ENCODE measurements around the gene KREMEN1.

KREMEN1 gene

DNA sequence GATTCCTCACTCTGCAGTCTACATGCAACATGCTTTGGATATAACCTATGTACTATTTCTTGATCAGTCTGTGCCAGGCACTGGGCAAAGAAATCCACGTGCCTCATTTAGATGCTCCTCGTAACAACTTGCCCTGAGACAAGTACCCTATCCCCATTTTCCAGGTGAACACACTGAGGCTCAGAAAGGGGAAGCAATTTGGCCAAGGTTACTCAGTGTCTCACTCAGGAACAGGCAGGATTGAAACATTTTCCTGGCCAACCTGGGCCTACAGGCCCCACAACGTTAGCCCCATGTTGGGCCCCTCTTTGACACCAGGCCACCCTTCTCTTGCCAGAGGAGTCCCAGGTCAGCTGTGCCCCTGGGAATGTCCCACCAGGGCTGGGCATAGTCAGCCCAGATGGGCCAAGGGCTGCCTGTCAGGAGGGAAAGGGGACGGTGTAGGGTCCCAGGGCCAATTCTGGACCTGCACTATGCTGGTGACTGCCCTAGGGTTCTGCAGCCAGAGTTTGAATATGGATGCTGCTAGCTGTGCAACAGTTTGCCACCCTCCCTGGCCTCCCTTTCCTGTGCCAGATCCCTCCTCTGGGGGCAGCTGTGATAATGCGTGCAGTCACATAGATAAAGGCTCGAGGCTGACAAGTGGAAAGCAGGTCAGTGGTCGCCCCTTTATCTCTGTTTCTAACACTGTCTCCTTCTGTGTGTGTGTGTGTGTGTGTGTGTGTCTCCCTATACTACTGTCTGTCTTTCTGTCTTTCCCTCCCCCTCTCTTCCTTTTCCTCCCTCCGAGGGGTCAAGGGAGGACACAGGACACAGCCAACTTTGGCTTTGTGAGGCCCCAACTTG is 122.5 kb downstream of the KREMEN1 start:
- Histone ChIP-seq H3K4me1 (ENCODE audit: low read depth, poor library complexity, severe bottlenecking) (peaks cover 21% of the 10 kb centered on the region), H2AFZ (ENCODE audit: low read depth) (no peak overlapping the region), H3K9ac (no peak overlapping the region), H3K27ac (no peak overlapping the region), H3K27me3 (ENCODE audit: insufficient read depth, low read depth) (no peaks in the 10 kb centered on the region), H3K79me2 (ENCODE audit: insufficient read depth, low read depth) (no peaks in the 10 kb centered on the region), H4K20me1 (ENCODE audit: insufficient read depth) (no peaks in the 10 kb centered on the region), H3K36me3 (ENCODE audit: insufficient read depth) (no peaks in the 10 kb centered on the region), H3K4me2 (no peak overlapping the region), H3K4me3 (IDR thresholded peaks at IDR 0.05; ENCODE audit: insufficient read depth, low read depth, low read length) (no peak overlapping the region)
- TF ChIP-seq CTCF (conservative IDR thresholded peaks at IDR 0.05; ENCODE audit: low read depth, low read length): no peak

- no peaks in the 10 kb centered on the region for H3K79me2 ChIP-seq (ENCODE audit: insufficient read depth, low read depth)
- H3K27ac ChIP-seq: no peak overlapping the region
- no peaks in the 10 kb centered on the region for H3K27me3 ChIP-seq (ENCODE audit: insufficient read depth, low read depth)
- H3K36me3 ChIP-seq (ENCODE audit: insufficient read depth): no peaks in the 10 kb centered on the region
- no peak overlapping the region for H2AFZ ChIP-seq (ENCODE audit: low read depth)
- H3K4me1 ChIP-seq (ENCODE audit: low read depth, poor library complexity, severe bottlenecking): peaks cover 21% of the 10 kb centered on the region
- no peaks in the 10 kb centered on the region for H4K20me1 ChIP-seq (ENCODE audit: insufficient read depth)
- no peak overlapping the region for H3K9ac ChIP-seq
- no peak overlapping the region for H3K4me3 ChIP-seq (IDR thresholded peaks at IDR 0.05; ENCODE audit: insufficient read depth, low read depth, low read length)
- H3K4me2 ChIP-seq: no peak overlapping the region
- no peak for TF ChIP-seq CTCF (conservative IDR thresholded peaks at IDR 0.05; ENCODE audit: low read depth, low read length)
Measured at GRCh38 chr22:29195964-29196666, 123.3 kb downstream of the KREMEN1 start.

DNA sequence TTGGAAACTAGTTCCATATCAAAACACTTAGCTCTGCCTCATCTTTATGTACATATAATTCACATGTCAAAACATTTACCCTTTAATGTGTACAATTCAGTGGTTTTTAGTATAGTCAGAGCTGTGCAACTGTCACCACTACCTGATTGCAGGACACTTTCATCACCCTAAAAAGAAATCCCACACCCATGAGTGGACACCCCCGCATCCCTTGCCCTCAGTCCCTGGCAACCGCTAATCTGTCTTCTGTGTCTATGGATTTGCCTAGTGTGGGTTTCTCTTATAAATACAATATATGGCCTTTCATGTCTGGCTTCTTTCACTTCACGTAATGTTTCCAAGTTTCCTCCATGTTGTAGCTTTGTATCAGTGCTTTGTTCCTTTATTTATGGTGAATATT is 124.3 kb downstream of the KREMEN1 start:
- H3K9ac ChIP-seq: no peak overlapping the region
- no peak overlapping the region for H2AFZ ChIP-seq (ENCODE audit: low read depth)
- no peaks in the 10 kb centered on the region for H3K27me3 ChIP-seq (ENCODE audit: insufficient read depth, low read depth)
- H3K4me2 ChIP-seq: peak overlapping the region; percentile 0; the same call in 1 of the 2 replicates
- TF ChIP-seq CTCF (conservative IDR thresholded peaks at IDR 0.05; ENCODE audit: low read depth, low read length): no peak
- H3K36me3 ChIP-seq (ENCODE audit: insufficient read depth): no peaks in the 10 kb centered on the region
- H3K4me3 ChIP-seq (IDR thresholded peaks at IDR 0.05; ENCODE audit: insufficient read depth, low read depth, low read length): no peak overlapping the region
- H4K20me1 ChIP-seq (ENCODE audit: insufficient read depth): no peaks in the 10 kb centered on the region
- H3K4me1 ChIP-seq (ENCODE audit: low read depth, poor library complexity, severe bottlenecking): peaks cover 31% of the 10 kb centered on the region
- H3K27ac ChIP-seq: no peak overlapping the region
- H3K79me2 ChIP-seq (ENCODE audit: insufficient read depth, low read depth): no peaks in the 10 kb centered on the region

DNA sequence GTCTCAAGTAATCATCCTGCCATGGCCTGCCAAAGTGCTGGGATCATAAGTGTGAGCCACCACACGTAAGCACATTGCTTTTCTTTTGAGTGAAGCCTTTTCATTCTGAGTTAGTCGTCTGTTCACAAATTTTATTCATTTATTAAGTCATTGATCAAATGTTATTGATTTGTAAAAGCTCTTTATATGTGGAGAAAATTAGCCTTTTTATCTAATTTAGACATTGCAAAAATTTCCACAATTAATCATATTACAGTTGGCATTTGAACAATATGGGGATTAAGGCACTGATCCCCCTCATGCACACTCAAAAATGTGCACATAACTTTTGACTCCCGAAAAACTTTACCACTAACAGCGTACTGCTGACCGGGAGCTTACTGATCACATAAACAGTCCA is 125.4 kb downstream of the KREMEN1 start:
- Histone ChIP-seq H3K4me1 (ENCODE audit: low read depth, poor library complexity, severe bottlenecking) (peaks cover 41% of the 10 kb centered on the region), H3K79me2 (ENCODE audit: insufficient read depth, low read depth) (no peaks in the 10 kb centered on the region), H2AFZ (ENCODE audit: low read depth) (no peak overlapping the region), H3K4me2 (no peak overlapping the region), H3K4me3 (IDR thresholded peaks at IDR 0.05; ENCODE audit: insufficient read depth, low read depth, low read length) (no peak overlapping the region), H4K20me1 (ENCODE audit: insufficient read depth) (no peaks in the 10 kb centered on the region), H3K9ac (no peak overlapping the region), H3K27me3 (ENCODE audit: insufficient read depth, low read depth) (no peaks in the 10 kb centered on the region), H3K27ac (no peak overlapping the region), H3K36me3 (ENCODE audit: insufficient read depth) (no peaks in the 10 kb centered on the region)
- TF ChIP-seq CTCF (conservative IDR thresholded peaks at IDR 0.05; ENCODE audit: low read depth, low read length): no peak
